GM20431 (cell line): Measurements from ENCODE around the gene MARCHF10.

Experiments
- in situ Hi-C: fragments of 300-500 bp; cut with MseI, MboI; formaldehyde crosslinking; loops from one replicate; pipeline ENCODE4 v1.15.0; 2020; ENCODE audit warnings: low sequenced_read_pairs; ENCODE audit not compliant: unreplicated experiment

Gene MARCHF10

GRCh38 chr17:62724398-62725146, 83.5 kb downstream of the MARCHF10 start:
- in situ Hi-C loops = loop anchor here (25.0 kb wide), 1 partner anchor 238 kb away; the partner anchor contains the start of gene TANC2

- in situ Hi-C loops = loop anchor here (25.0 kb wide), 1 partner anchor 238 kb away; the partner anchor contains the start of gene TANC2
Observed at GRCh38 chr17:62723842-62724241, 84.3 kb downstream of the MARCHF10 start.

- in situ Hi-C loops = loop anchor here (25.0 kb wide), 1 partner anchor 240 kb away; the partner anchor contains the start of gene TANC2
Observed at GRCh38 chr17:62722625-62723024, 85.5 kb downstream of the MARCHF10 start.

DNA sequence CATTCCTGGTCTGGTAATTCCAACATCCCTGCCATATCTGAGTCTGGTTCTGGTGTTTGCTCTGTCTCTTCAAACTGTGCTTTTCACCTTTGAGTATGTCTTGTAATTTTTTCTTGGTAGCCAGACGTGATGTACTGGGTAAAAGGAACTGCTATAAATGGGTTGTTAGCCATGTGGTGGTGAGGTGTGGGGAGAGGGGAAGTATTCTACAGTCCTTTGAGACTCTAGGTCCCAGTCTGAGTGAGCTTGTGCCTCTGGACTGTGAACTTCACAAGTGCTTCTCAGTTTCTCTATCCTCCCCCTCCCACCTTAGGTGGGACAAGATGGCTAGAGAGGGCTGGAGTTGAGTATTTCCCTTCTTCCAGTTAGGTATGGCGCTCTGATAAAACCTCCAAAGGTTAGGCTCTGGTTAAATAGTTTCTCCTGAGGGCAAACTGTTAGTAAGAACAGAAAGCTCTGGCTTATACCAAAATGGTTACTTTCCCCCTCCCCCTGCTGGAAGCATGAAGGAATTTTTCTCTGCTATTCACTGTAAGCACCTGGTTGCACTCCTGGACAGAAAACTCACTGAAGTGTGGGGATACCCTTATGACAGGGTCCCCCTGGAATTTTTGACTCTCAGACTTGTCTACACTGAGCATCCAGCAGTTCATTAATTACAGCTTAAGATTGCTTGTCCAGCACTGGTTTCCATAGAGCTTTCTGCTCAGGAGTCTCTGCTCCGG, 87.8 kb downstream of the MARCHF10 start:
- in situ Hi-C loops = loop anchor here (25.0 kb wide), 1 partner anchor 242 kb away; the partner anchor contains the start of gene TANC2

GRCh38 chr17:62719586-62719985, 88.5 kb downstream of the MARCHF10 start:
- in situ Hi-C loops = loop anchor here (25.0 kb wide), 1 partner anchor 243 kb away; the partner anchor contains the start of gene TANC2

DNA sequence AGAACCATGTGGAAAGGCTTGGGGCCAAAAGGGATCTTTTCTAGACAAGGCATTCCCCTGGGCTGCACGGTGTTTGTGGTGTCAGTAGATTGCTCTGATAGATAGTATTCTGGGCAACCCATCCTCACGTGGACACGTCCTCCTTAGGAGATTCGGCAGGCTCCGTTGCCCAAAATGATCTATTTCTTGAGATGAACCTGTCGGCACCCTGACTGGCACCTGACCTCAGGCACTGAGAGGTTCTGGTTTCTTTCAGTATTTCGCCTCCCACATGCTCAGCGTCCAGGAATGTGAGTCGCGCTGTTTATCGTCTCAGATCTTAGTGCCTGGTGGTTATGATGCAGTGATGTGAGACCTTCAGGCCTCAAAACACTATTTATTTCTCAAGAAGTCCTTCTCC, 89.7 kb downstream of the MARCHF10 start:
- in situ Hi-C loops = loop anchor here (25.0 kb wide), 1 partner anchor 244 kb away; the partner anchor contains the start of gene TANC2

- in situ Hi-C loops = loop anchor here (25.0 kb wide), 1 partner anchor 244 kb away; the partner anchor contains the start of gene TANC2
Observed at GRCh38 chr17:62717889-62718288, 90.2 kb downstream of the MARCHF10 start.

DNA sequence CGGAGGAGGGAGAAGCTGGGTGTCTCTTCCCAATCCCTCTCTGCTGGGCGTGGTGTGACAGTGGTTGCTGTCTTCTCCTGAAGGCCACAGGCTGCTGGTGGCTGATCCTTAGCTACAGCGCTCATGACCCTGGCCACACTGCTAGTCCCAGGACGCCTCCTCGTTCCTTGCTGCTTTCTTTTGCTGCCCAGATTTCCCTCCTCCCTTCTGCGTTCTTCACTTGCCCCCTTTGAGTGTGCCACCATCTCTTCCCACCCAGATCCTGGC, 90.6 kb downstream of the MARCHF10 start:
- in situ Hi-C loops = loop anchor here (25.0 kb wide), 1 partner anchor 245 kb away; the partner anchor contains the start of gene TANC2

DNA sequence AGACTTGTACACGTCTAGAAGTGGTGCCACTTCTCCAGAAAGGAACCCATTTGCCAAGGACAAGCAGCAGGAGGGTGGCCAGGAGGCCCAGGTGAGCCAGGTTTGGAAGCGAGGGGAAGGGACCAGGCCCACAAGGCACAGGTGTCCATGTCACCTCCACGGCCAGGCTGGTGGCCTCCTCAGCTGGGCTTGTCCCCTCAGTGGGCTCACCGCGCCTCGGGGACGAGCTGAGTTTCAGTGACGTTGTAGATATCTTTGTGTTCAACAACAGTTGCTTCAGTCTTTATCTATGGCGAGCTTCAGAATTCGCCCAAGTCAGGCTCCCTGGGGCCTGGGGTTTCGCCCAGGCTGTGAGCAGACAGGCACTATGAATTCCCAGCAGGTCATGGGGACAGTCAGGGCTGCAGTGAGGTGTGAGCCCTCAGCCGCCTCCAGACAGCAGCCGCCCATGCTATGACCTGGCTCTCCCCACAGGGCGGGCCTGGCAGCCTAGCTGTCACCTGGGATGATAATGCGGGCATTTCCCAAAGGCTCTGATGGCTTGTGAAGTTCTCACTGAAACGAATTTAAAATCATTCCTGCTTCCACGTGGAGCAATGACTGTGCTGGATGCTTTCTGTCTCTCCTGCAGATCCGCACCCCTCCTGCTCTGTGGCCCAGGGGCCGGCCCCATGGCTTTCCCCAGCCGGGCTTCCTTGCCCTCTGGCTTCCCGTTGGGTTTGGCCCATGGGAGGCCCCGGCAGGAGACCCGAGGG, 91.1 kb downstream of the MARCHF10 start:
- in situ Hi-C loops = loop anchor here (25.0 kb wide), 1 partner anchor 245 kb away; the partner anchor contains the start of gene TANC2

DNA sequence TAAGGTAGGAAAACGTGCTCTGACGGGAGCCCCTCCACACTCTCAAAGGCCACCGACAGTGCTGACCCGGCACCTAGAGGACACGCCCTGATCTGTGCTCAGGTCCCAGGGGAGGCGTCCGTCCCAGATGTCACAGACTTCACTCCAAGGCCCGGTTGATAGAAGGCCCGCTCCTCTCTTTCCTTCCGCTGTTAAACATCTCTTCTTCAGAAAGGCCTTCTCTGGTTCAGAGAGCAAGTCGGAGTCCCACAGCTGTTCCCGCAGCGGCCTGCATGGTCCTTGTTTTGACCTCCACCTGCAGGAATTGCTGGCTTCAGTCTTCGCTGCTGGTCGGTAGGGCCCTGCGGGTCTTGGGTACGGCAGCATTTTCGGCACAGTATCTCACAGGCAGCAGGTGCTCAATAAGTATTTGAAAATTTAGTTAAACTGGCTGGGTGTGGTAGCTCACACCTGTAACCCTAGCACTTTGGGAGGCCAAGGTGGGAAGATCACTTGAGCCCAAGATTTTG, 92.2 kb downstream of the MARCHF10 start:
- in situ Hi-C loops = loop anchor here (25.0 kb wide), 1 partner anchor 246 kb away; the partner anchor contains the start of gene TANC2

- in situ Hi-C loops = loop anchor here (25.0 kb wide), 1 partner anchor 248 kb away; the partner anchor contains the start of gene TANC2
Observed at GRCh38 chr17:62714016-62714777, 93.9 kb downstream of the MARCHF10 start.

DNA sequence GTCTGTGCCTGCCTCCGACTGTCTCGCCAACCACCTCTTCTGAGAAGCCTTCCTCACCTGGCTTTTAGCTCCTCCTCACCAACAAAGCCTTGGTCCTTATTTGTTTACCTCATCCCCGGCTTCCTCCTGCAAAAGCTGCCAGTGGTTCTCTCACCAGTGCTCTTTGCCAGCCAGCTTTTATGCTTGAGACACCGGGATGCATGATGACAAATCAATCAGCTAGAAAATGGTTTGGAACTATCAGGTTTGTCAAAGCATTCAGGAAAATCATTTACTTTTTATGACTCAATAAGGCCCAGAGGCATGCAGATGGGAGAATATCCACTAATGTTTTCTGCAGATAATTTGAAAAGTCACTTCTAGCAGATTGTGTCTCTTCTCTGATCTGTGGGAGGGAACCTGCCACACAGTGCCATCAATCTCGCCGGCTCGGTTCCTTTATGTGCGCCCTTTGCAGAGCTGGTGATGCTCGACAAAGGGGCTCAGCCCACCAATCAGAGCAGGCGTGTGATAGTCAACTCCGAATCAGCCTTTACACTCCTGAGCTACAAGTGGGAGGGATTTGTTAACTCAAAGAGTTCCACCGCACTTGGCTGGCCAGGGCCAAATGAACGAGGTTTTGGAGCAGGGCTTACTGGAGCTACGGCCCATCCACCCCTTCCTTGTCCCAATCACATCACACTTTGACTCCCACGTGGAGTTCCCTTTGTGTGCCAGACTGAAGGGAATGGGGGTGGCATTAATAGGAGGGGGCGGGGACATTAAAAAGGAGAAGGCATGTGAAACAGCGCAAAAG, 94.8 kb downstream of the MARCHF10 start:
- in situ Hi-C loops = loop anchor here (25.0 kb wide), 1 partner anchor 249 kb away; the partner anchor contains the start of gene TANC2

- in situ Hi-C loops = loop anchor here (25.0 kb wide), 1 partner anchor 250 kb away; the partner anchor contains the start of gene TANC2
Observed at GRCh38 chr17:62712171-62712581, 95.9 kb downstream of the MARCHF10 start.

- in situ Hi-C loops = loop anchor here (25.0 kb wide), 1 partner anchor 254 kb away; the partner anchor contains the start of gene TANC2
Observed at GRCh38 chr17:62708587-62708986, 99.5 kb downstream of the MARCHF10 start.

DNA sequence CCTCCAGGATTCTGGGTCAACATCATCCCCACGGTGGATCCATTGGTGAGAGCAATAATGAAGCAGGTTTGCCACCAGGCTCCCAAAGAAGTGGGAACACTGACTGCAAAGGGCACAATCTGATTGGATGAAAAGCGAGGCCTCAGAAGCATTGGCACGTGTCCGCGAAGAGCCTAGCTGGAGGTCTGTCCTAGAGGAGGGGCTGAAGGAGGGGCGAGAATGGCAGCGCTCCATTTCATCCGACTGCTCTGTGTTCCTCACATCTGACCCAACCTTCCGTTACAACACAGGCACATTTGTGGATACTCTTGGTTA, 100.7 kb downstream of the MARCHF10 start:
- in situ Hi-C loops = loop anchor here (25.0 kb wide), 1 partner anchor 255 kb away; the partner anchor contains the start of gene TANC2

- in situ Hi-C loops = loop anchor here (25.0 kb wide), 1 partner anchor 255 kb away; the partner anchor contains the start of gene TANC2
Observed at GRCh38 chr17:62706598-62707424, 101.3 kb downstream of the MARCHF10 start.
